Fibroblast of lung (primary cell): ENCODE results near the gene PROSER2. TPM values are rescaled to one million over a fixed set of nuclear protein-coding genes. Genes with fewer than 3 reads are reported as not detected.

Source experiments
- DNase-seq, 2 donors: peaks; one replicate each; pipeline versions ENCODE4 v3.0.0 to v3.0.0-alpha.2; 2010; ENCODE audit warnings: low read depth in 2 of 2
- H2AFZ ChIP-seq: 2 replicates; pipeline ENCODE4 v1.5.1; 2012; ENCODE audit warnings: low read length, control low read depth, inconsistent platforms
- H3K27ac ChIP-seq: 2 replicates; pipeline ENCODE4 v1.5.1; 2011; ENCODE audit warnings: low read length, control low read depth; ENCODE audit not compliant: insufficient read depth
- H3K27me3 ChIP-seq: 2 replicates; pipeline ENCODE4 v1.5.1; 2011; ENCODE audit warnings: mild to moderate bottlenecking, low read length; ENCODE audit not compliant: control insufficient read depth, insufficient read depth
- H3K36me3 ChIP-seq: 2 replicates; pipeline ENCODE4 v1.5.1; 2011; ENCODE audit warnings: low read length; ENCODE audit not compliant: control insufficient read depth, insufficient read depth
- H3K4me1 ChIP-seq: 2 replicates; pipeline ENCODE4 v1.5.1; 2011; ENCODE audit warnings: low read length; ENCODE audit not compliant: control insufficient read depth, insufficient read depth; ENCODE audit errors: extremely low read depth
- H3K4me2 ChIP-seq: 2 replicates; pipeline ENCODE4 v1.5.1; 2011; ENCODE audit warnings: low read length, control low read depth; ENCODE audit not compliant: insufficient read depth; ENCODE audit errors: extremely low read depth
- H3K4me3 ChIP-seq, 4 experiments: fragments of 200-600 bp in 1 of 4; sonication (generic) in 1 of 4; replicated peaks in 1 of 4; 2 replicates each; pipeline ENCODE4 v1.5.1; 2011 to 2016; ENCODE audit warnings: low read length in 4 of 4, low read depth in 3 of 4, mild to moderate bottlenecking in 3 of 4, control low read depth in 2 of 4, inconsistent platforms in 1 of 4, mixed read lengths in 1 of 4; ENCODE audit not compliant: insufficient read depth in 1 of 4; ENCODE audit errors: control extremely low read depth in 1 of 4
- H3K79me2 ChIP-seq: 2 replicates; pipeline ENCODE4 v1.5.1; 2012; ENCODE audit warnings: mild to moderate bottlenecking, low read length, inconsistent platforms; ENCODE audit not compliant: control insufficient read depth, insufficient read depth
- H3K9ac ChIP-seq: 2 replicates; pipeline ENCODE4 v1.5.1; 2011; ENCODE audit warnings: mild to moderate bottlenecking, low read length, control low read depth; ENCODE audit not compliant: insufficient read depth
- H3K9me3 ChIP-seq: 2 replicates; pipeline ENCODE4 v1.5.1; 2012; ENCODE audit warnings: low read depth, low read length; ENCODE audit not compliant: control insufficient read depth, insufficient read depth
- H4K20me1 ChIP-seq: 2 replicates; pipeline ENCODE4 v1.5.1; 2011; ENCODE audit warnings: low read length; ENCODE audit not compliant: control insufficient read depth, insufficient read depth; ENCODE audit errors: extremely low read depth
- CTCF ChIP-seq, 2 donors: IDR thresholded peaks in 1 of 2; conservative IDR thresholded peaks in 1 of 2; 1 replicate in 1 of 2; 2 replicates in 1 of 2; pipeline ENCODE4 v1.5.1; 2011 to 2012; ENCODE audit warnings: low read length in 2 of 2, control low read depth in 1 of 2, inconsistent platforms in 1 of 2, low read depth in 1 of 2, mild to moderate bottlenecking in 1 of 2
- EZH2 ChIP-seq: IDR thresholded peaks from 2 replicates; pipeline ENCODE4 v1.5.1; 2012; ENCODE audit warnings: low read length, control low read depth, mild to moderate bottlenecking; ENCODE audit errors: missing control alignments
- polyA plus RNA-seq, 2 donors: library from polyadenylated mRNA; depleted of rRNA in 1 of 2; stranded (reverse) in 1 of 2; unstranded in 1 of 2; fragments of >200 nt; gene quantifications; 2 replicates each; pipeline ENCODE4 v1.2.1, GENCODE V29; 2011 to 2012; ENCODE audit warnings: missing spikeins in 1 of 2
- total RNA-seq: library from RNA; depleted of rRNA; stranded (reverse); fragments of >200 nt; gene quantifications from 2 replicates; pipeline ENCODE4 v1.2.1, GENCODE V29; 2014

The PROSER2 gene
- total and polyA plus RNA-seq, 2 donors (not counting 1 experiment from before 2014, with no cell fraction given) = 1.2 to 2.6 TPM

DNA sequence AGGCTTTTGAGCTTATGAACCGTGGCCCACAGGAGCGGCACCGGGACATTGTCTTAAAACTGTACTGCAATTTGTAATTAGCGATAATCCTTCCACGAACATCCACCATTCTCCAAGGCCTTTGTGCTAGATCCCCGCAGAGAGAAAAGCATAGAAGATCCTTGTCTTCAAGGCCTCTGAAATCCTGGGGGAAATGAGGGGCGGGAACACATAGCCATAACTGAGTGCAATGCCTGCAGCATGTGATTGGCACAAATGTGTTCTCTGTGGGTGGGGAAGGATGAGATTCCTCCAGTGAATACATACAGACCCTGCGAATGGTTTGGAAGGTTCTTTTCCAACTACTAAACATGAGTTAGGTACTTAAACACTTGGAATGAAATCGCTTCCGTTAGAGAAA, 25.9 kb upstream of the PROSER2 start:
- no peak for TF ChIP-seq EZH2
- TF ChIP-seq CTCF (conservative IDR thresholded peaks at IDR 0.05 in 1 of 2, IDR thresholded peaks at IDR 0.05 in 1 of 2; ENCODE audit: low read depth in 1 of 2, low read length in 2 of 2) = no peak
- Histone ChIP-seq H2AFZ (no peak overlapping the region), H3K4me2 (no peak overlapping the region), H3K9ac (no peak overlapping the region), H3K4me3 (no peak overlapping the region), H3K4me1 (no peaks in the 10 kb centered on the region), H4K20me1 (no peaks in the 10 kb centered on the region), H3K79me2 (no peaks in the 10 kb centered on the region), H3K36me3 (no peaks in the 10 kb centered on the region), H3K27me3 (no peaks in the 10 kb centered on the region), H3K9me3 (no peaks in the 10 kb centered on the region), H3K27ac (no peak overlapping the region)
- DNase-seq = no peak

DNA sequence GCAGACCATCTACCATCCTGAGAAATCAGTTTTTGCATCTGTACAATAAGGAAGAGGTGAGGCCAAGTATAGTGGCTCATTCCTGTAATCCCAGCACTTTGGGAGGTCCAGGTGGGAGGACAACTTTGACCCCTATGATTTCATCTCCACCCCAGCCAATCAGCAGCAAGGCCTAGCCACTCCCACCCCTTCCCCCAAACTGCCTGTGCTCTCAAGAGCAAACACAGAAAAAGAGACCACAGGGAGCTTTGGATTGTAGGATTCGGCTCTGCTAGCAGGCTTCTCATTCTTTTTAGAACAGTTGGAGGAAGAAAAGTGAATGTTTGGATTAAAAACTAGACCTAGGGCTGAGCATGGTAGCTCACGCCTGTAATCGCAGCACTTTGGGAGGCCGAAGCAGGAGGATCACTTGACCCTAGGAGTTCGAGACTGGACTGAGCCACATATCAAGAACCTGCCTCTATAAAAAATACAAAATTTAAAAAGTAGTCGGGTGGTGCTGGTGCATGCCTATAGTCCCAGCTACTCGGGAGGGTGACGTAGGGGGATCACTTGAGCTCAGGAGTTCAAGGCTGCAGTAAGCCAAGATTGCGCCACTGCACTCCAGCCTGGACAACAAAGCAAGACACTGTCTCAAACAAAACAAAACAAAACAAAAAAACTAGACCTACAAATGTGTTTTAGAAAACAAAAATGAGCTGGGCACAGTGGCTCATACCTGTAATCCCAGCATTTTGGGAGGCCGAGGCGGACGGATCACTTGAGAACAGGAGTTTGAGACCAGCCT, 25.1 kb upstream of the PROSER2 start:
- TF ChIP-seq CTCF (conservative IDR thresholded peaks at IDR 0.05 in 1 of 2, IDR thresholded peaks at IDR 0.05 in 1 of 2; ENCODE audit: low read depth in 1 of 2, low read length in 2 of 2) (no peak), EZH2 (no peak)
- H4K20me1 ChIP-seq = no peaks in the 10 kb centered on the region
- H3K36me3 ChIP-seq = no peaks in the 10 kb centered on the region
- no peaks in the 10 kb centered on the region for H3K9me3 ChIP-seq
- H3K27ac ChIP-seq = no peak overlapping the region
- H3K4me2 ChIP-seq = no peak overlapping the region
- no peak for DNase-seq
- H3K27me3 ChIP-seq = no peaks in the 10 kb centered on the region
- no peaks in the 10 kb centered on the region for H3K4me1 ChIP-seq
- no peaks in the 10 kb centered on the region for H3K79me2 ChIP-seq
- H3K4me3 ChIP-seq = no peak overlapping the region
- H3K9ac ChIP-seq = no peak overlapping the region
- H2AFZ ChIP-seq = no peak overlapping the region

DNA sequence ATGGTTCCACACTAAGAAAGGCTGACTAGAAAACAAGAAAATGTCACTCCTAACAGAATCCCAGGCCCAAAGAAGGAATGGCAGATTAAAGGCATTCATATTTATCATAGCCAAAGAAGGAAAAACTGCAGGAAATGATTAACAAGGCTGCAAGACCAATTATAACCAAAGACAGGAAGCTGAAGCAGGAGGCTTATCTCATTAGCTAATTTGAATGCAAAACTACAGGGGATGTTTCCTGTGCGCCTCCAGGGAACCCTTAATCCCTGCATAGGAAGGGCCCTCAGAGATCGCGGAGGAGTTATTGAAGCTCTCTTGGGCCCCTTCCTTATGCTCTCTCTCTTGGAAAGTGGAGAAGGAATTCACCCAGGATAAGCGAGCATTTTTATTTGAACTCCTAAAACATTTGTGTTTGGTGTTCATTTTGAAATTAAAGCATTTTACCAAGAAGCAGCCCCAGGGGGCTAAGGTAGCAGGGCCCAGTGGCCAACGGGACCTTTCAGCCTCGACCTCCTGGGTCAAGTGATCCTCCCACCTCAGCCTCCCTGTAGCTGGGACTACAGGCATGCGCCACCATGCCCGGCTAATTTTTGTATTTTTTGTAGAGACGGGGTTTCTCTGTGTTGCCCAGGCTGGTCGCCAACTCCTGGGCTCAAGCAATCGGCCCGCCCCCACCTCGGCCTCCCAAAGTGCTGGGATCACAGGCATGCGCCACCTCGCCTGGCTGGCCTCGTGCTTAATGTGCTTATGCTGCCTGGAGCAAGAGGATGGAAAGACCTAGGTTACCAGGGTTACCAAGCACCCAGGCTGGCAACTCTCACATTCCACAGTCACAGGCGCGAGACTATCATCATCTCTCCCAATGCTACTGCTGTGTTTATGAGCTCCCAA, 24.1 kb upstream of the PROSER2 start:
- Histone ChIP-seq H3K4me3 (no peak overlapping the region), H3K36me3 (no peaks in the 10 kb centered on the region), H3K27ac (no peak overlapping the region), H3K79me2 (no peaks in the 10 kb centered on the region), H3K4me1 (no peaks in the 10 kb centered on the region), H3K9ac (no peak overlapping the region), H3K9me3 (no peaks in the 10 kb centered on the region), H3K4me2 (no peak overlapping the region), H4K20me1 (no peaks in the 10 kb centered on the region), H2AFZ (no peak overlapping the region), H3K27me3 (no peaks in the 10 kb centered on the region)
- no peak for TF ChIP-seq CTCF (conservative IDR thresholded peaks at IDR 0.05 in 1 of 2, IDR thresholded peaks at IDR 0.05 in 1 of 2; ENCODE audit: low read depth in 1 of 2, low read length in 2 of 2)
- no peak for TF ChIP-seq EZH2
- DNase-seq = no peak
